SK-N-MC (cell line): ENCODE results near the gene SPHK1.
"Not testable (repeated sequence)": the region's sequence is repeated elsewhere in the genome, so short reads cannot be mapped to it uniquely, and the experiment has no call there.

Experiments used
- EZH2 ChIP-seq: fragments of 200-600 bp; sonication (generic); IDR thresholded peaks from one replicate; pipeline ENCODE4 v1.6.1; 2017; ENCODE audit warnings: antibody characterized with exemption
- FOXP2 ChIP-seq: optimal IDR thresholded peaks from 2 replicates; pipeline ENCODE3; 2011; ENCODE audit warnings: mild to moderate bottlenecking, moderate library complexity; ENCODE audit not compliant: insufficient read depth; ENCODE audit errors: extremely low read length, control extremely low read depth
- POLR2AphosphoS5 ChIP-seq: IDR thresholded peaks from 2 replicates; pipeline ENCODE4 v1.6.1; 2012; ENCODE audit warnings: mild to moderate bottlenecking, low read depth, low read length, borderline replicate concordance

GRCh38 chr17:76359776-76360175 lies 24.6 kb upstream of the SPHK1 start:
- TF ChIP-seq POLR2AphosphoS5, EZH2, FOXP2: not testable (repeated sequence)
